Activated B cell treated with CpG ODN at 0.5 μM for 24 hours (primary cell): Measurements from ENCODE around the gene MX2. TPM values are rescaled to one million over a fixed set of nuclear protein-coding genes. Genes with fewer than 3 reads are reported as not detected.
"Not testable (repeated sequence)": the region's sequence is repeated elsewhere in the genome, so short reads cannot be mapped to it uniquely, and the experiment has no call there.

Source experiments
- ATAC-seq: fragments of 200-7000 bp; cut with Tn5 transposase; one replicate; pipeline ENCODE4 v1.10.0; 2021; ENCODE audit warnings: low read depth, mild to moderate bottlenecking, moderate library complexity
- CTCF ChIA-PET: fragments of 350-600 bp; sonication (Branson Sonifier 250); formaldehyde crosslinking; loops from one replicate; lab custom pipeline; 2021; ENCODE audit warnings: antibody characterized with exemption; lab: Charles Lee
- POLR2A ChIA-PET: fragments of 350-600 bp; sonication (Branson Sonifier 250); formaldehyde crosslinking; loops from one replicate; lab custom pipeline; 2021; ENCODE audit warnings: antibody characterized with exemption; lab: Charles Lee
- DNase-seq: peaks from one replicate; pipeline ENCODE4 v3.0.0; 2022
- H3K27ac Mint-ChIP-seq: one replicate; pipeline ENCODE4 v1.8.0; 2020; ENCODE audit warnings: mixed read lengths
- H3K27me3 Mint-ChIP-seq: one replicate; pipeline ENCODE4 v1.8.0; 2021; ENCODE audit warnings: mixed read lengths
- H3K36me3 Mint-ChIP-seq: one replicate; pipeline ENCODE4 v1.8.0; 2021; ENCODE audit warnings: low read depth, mixed read lengths
- H3K4me1 Mint-ChIP-seq: one replicate; pipeline ENCODE4 v1.8.0; 2021; ENCODE audit warnings: mixed read lengths
- H3K4me3 Mint-ChIP-seq: one replicate; pipeline ENCODE4 v1.8.0; 2020; ENCODE audit warnings: mild to moderate bottlenecking, mixed read lengths
- H3K9me3 Mint-ChIP-seq: one replicate; pipeline ENCODE4 v1.8.0; 2020; ENCODE audit warnings: mixed read lengths
- intact Hi-C: fragments of 100-400 bp; cut with micrococcal nuclease; formaldehyde crosslinking; loops from one replicate; pipeline ENCODE4 v1.15.1; 2024
- total RNA-seq: library from RNA; stranded (reverse); gene quantifications from 2 replicates; pipeline ENCODE4 v1.2.3, GENCODE V29; 2022
- TF ChIP-seq, protein P1 (sequence below): fragments of 200-600 bp; IDR thresholded peaks from one replicate; pipeline ENCODE4 v1.8.0; 2022; ENCODE audit warnings: antibody characterized with exemption, mild to moderate bottlenecking

MX2 gene, protein sequence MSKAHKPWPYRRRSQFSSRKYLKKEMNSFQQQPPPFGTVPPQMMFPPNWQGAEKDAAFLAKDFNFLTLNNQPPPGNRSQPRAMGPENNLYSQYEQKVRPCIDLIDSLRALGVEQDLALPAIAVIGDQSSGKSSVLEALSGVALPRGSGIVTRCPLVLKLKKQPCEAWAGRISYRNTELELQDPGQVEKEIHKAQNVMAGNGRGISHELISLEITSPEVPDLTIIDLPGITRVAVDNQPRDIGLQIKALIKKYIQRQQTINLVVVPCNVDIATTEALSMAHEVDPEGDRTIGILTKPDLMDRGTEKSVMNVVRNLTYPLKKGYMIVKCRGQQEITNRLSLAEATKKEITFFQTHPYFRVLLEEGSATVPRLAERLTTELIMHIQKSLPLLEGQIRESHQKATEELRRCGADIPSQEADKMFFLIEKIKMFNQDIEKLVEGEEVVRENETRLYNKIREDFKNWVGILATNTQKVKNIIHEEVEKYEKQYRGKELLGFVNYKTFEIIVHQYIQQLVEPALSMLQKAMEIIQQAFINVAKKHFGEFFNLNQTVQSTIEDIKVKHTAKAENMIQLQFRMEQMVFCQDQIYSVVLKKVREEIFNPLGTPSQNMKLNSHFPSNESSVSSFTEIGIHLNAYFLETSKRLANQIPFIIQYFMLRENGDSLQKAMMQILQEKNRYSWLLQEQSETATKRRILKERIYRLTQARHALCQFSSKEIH
- 32.6 and 34.4 TPM in 2 replicates for total RNA-seq

DNA sequence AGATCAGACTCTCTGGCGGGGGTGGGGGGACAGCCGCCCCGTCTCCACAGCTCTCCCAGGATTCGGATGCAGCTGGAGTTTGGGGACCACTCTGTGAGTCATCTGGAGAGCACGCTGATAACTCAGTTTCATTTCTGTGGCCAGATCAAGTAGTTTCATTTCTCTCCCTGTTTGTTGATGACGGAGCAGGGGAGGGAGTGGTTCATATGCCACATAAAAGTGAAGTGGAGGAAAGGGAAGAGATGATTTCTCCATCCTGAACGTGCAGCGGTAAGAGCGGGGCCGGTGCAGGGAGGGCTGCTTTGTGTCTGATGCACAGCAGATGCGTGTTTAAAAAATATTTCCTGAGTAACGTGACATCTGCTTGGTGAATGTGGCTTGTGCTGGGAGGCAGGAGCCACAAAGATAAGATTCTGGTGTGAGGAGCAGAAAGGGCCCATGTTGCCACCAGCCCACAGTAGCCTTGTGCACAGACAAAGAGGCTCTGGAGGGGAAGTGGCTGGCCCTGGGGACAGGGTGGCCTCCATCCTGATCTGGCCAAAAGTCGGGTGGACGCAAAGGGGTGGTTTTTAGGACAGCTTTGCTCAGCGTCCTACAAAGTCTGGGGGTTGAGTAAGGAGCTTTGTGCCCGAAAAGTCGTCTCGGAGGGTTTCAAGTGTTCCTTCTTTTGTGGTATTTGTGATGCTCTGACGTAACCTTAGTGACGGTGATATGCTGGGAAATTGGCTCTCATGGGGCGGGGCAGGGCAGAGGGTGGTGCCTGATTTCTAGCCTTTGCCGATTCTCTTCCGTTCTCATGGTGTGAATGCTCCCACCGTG is at the start of gene MX2:
Gene MX2 (plus strand): TSS at position 242 of the 819 bp plus-strand sequence. CDS start 14,880 bp downstream, outside the sequence.
- H3K4me1 Mint-ChIP-seq, result peaks cover 61% of the 10 kb centered on the region

GRCh38 chr21:41313285-41314164 is 48.3 kb upstream of the MX2 start:
- ATAC-seq, CTCF ChIA-PET, H3K27ac Mint-ChIP-seq, H3K4me1 Mint-ChIP-seq, DNase-seq, POLR2A ChIA-PET, intact Hi-C loops, H3K4me3 Mint-ChIP-seq, H3K9me3 Mint-ChIP-seq, H3K36me3 Mint-ChIP-seq: not testable (repeated sequence)
- peaks cover 29% of the 10 kb centered on the region for H3K27me3 Mint-ChIP-seq

More for the DNA sequence above, at the start of gene MX2:
- peak; percentile 78 for ATAC-seq
- Mint-ChIP-seq H3K27me3 (no peaks in the 10 kb centered on the region), H3K9me3 (no peaks in the 10 kb centered on the region), H3K4me3 (peak within 1 kb of the TSS; percentile 84), H3K27ac (peak within 1 kb of the TSS; percentile 97), H3K36me3 (peaks cover 18% of the 10 kb centered on the region)
- CTCF ChIA-PET, result no interaction called here
- POLR2A ChIA-PET, result interaction anchor here (0.6 to 2.5 kb wide), 11 partner anchors 8 to 746 kb away, joined by 3 to 13 read pairs (median 4); partner anchors contain the start of gene MX1
- intact Hi-C loops, result loop anchor here (1.0 to 10.0 kb wide), 3 partner anchors 7 to 703 kb away; partner anchors contain the start of gene PRDM15
- TF ChIP-seq, protein P1, sequence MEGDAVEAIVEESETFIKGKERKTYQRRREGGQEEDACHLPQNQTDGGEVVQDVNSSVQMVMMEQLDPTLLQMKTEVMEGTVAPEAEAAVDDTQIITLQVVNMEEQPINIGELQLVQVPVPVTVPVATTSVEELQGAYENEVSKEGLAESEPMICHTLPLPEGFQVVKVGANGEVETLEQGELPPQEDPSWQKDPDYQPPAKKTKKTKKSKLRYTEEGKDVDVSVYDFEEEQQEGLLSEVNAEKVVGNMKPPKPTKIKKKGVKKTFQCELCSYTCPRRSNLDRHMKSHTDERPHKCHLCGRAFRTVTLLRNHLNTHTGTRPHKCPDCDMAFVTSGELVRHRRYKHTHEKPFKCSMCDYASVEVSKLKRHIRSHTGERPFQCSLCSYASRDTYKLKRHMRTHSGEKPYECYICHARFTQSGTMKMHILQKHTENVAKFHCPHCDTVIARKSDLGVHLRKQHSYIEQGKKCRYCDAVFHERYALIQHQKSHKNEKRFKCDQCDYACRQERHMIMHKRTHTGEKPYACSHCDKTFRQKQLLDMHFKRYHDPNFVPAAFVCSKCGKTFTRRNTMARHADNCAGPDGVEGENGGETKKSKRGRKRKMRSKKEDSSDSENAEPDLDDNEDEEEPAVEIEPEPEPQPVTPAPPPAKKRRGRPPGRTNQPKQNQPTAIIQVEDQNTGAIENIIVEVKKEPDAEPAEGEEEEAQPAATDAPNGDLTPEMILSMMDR, result no peak
- peak; percentile 51 for DNase-seq

DNA sequence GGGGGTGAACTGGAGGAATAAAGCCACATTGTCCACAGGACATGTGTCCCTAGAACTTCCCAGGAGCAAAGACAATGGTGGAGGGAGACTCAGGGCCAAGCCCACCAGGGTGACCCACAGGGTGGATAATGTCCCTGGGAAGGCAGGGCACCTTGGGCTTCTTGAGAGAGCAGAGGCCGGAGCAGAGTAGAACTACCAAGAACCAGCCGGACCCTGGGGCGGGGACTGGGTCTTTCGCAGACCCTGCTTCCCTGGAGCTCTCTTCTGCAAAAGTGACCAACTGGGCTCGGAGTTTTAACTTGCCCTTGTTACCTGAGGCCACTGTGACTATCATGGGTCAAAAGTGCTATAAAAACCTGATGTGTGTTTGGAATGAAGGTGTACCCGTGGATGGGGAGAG is 46.1 kb upstream of the MX2 start:
- Mint-ChIP-seq H3K4me3 (no peak overlapping the region), H3K9me3 (no peaks in the 10 kb centered on the region), H3K27me3 (peaks cover 36% of the 10 kb centered on the region), H3K36me3 (no peaks in the 10 kb centered on the region), H3K4me1 (peaks cover 3% of the 10 kb centered on the region), H3K27ac (no peak overlapping the region)
- CTCF ChIA-PET, result no interaction called here
- POLR2A ChIA-PET, result interaction anchor here (0.6 kb wide), 1 partner anchor 210 kb away, joined by 4 read pairs; no protein-coding TSS in a partner anchor
- intact Hi-C loops, result no loop called here
- TF ChIP-seq, protein P1, result no peak
- DNase-seq, result no peak
- no peak for ATAC-seq

DNA sequence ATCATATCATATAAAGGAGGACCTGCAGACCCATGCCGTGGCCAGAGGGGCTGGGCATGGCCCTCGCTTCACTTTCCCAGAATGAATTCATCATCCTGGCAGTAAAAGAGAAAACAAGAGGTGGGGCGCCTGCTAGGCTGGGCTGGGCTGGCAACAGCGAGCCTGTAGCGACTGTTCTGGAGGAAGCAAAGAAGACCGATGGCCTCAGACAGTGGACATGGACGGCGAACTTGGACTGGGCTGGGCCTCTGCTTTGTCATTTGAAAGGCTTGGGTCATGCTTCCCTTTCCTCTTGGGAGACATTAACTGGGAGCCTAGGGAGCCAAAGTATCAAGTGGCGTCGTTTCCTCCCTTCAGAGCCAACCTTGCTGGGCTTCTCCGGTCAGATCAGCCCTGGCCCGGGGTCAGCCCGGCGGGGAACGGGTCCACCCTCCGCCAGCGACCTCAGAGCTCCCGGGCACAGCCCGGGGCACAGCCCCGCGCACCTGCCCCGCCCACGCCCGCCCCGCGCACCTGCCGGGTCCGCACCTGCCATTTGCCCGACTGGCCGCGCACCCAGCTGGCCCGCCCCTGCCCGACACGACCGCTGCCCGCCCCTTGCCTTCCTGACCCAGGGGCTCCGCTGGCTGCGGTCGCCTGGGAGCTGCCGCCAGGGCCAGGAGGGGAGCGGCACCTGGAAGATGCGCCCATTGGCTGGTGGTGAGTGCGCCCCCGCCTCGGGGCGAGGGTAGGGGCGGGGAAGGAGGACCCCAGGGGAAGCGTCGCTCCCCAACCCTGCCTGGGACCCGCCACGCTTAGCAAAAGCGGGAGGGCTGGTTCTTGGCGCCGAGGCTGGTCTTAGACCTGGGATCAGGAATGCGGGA is 45.4 kb upstream of the MX2 start, which contains the start of gene FAM3B:
Gene FAM3B (plus strand): TSS at position 602 of the 863 bp plus-strand sequence. CDS start 79 bp downstream, at position 681.
- intact Hi-C loops, result no loop called here
- Mint-ChIP-seq H3K27me3 (peaks cover 40% of the 10 kb centered on the region), H3K36me3 (no peaks in the 10 kb centered on the region), H3K9me3 (no peaks in the 10 kb centered on the region), H3K4me3 (peak within 1 kb of the TSS; percentile 28), H3K27ac (no peak within 1 kb of the TSS), H3K4me1 (peaks cover 4% of the 10 kb centered on the region)
- CTCF ChIA-PET, result no interaction called here
- ATAC-seq (no peak), DNase-seq (no peak)
- TF ChIP-seq, protein P1, result no peak
- POLR2A ChIA-PET, result interaction anchor here (0.6 kb wide), 1 partner anchor 210 kb away, joined by 4 read pairs; no protein-coding TSS in a partner anchor
